Measurements from ENCODE around the gene NOTCH2.
"Not testable (repeated sequence)": the region's sequence is repeated elsewhere in the genome, so short reads cannot be mapped to it uniquely, and the experiment has no call there.

GRCh38 chr1:119977113-119977736 is 92.2 kb downstream of the NOTCH2 start:
- TF ChIP-seq CTCF (tag by site-specific recombination; IDR thresholded peaks at IDR 0.05); ZNF274 (IDR thresholded peaks at IDR 0.05; ENCODE audit: low read length); ZNF274 (tag by site-specific recombination; IDR thresholded peaks at IDR 0.05; ENCODE audit: borderline replicate concordance): not testable (repeated sequence)
